ENCODE results near the gene DENND5A.
"Not testable (repeated sequence)": the region's sequence is repeated elsewhere in the genome, so short reads cannot be mapped to it uniquely, and the experiment has no call there.

Gene DENND5A

GRCh38 chr11:9177438-9178091 is 87.6 kb downstream of the DENND5A start:
- DNase-seq (ENCODE audit: low read depth), result no peak
- no peak for TF ChIP-seq CTCF (IDR thresholded peaks at IDR 0.05; ENCODE audit: low read depth, low read length, missing control alignments)
- H3K4me3 ChIP-seq (ENCODE audit: low read depth, low read length), result no peak overlapping the region
- in situ Hi-C loops (cut with HindIII; ENCODE audit: low sequenced_read_pairs), result no loop called here

DNA sequence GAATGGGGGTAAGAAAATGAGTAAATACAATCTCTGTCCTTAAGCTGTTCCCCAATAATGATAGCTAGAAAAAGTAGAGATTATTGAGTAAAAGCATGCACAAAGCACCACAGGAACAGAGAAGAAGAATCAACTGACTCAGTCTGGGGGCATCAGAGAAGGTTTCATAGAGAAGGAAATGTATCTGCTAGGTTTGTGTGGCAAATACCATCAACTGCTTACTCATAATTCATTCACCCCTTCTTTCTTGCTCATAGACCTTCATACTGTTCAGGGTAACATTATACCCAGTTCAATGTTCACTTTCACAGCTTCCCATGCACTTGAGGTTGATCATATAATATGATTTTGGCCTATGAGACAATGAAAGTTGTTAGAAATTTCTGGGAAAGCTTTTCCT is 88.6 kb downstream of the DENND5A start:
- in situ Hi-C loops (cut with HindIII; ENCODE audit: low sequenced_read_pairs), result no loop called here
- no peak overlapping the region for H3K4me3 ChIP-seq (ENCODE audit: low read depth, low read length)
- no peak for DNase-seq (ENCODE audit: low read depth)
- TF ChIP-seq CTCF (IDR thresholded peaks at IDR 0.05; ENCODE audit: low read depth, low read length, missing control alignments), result no peak

- TF ChIP-seq CTCF (IDR thresholded peaks at IDR 0.05; ENCODE audit: low read depth, low read length, missing control alignments), result no peak
- in situ Hi-C loops (cut with HindIII; ENCODE audit: low sequenced_read_pairs), result no loop called here
- DNase-seq (ENCODE audit: low read depth), result no peak
- no peak overlapping the region for H3K4me3 ChIP-seq (ENCODE audit: low read depth, low read length)
These were observed 89.0 kb downstream of the DENND5A start for GRCh38 chr11:9176136-9176535.

DNA sequence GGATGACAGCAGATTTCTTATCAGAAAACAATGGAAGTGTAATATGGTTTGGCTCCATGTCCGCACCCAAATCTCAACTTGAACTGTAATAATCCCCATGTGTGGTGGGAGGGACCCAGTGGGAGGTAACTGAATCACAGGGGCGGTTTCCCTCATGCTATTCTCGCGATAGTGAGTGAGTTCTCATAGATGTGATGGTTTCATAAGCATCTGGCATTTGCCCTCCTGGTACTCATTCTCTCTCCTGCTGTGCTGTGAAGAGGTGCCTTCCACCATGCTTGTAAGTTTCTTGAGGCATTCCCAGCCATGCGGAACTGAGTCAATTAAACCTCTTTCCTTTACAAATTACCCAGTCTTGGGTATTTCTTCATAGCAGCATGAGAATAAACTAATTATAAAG is 92.8 kb downstream of the DENND5A start:
- DNase-seq (ENCODE audit: low read depth), result no peak
- TF ChIP-seq CTCF (IDR thresholded peaks at IDR 0.05; ENCODE audit: low read depth, low read length, missing control alignments), result no peak
- H3K4me3 ChIP-seq (ENCODE audit: low read depth, low read length), result no peak overlapping the region
- in situ Hi-C loops (cut with HindIII; ENCODE audit: low sequenced_read_pairs), result no loop called here

DNA sequence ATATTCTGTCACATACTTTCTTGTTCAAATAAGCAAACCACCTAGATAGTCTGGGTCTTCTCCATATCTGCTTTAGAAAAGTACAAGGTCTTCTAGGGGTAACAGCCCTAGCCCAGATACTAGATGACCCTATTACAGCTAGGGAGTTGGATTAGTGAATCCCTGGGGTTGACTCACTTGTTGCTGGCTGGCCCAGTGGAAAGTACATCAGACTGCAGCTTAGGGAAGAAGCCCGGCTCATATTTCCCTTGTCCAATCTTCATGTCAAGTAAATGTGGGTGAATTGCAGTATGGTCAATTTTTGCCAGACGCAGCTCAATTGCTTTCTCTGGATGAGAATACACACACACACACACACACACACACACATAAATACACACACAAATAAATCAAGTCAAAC is 94.7 kb downstream of the DENND5A start:
- DNase-seq (ENCODE audit: low read depth), result no peak
- H3K4me3 ChIP-seq (ENCODE audit: low read depth, low read length), result no peak overlapping the region
- in situ Hi-C loops (cut with HindIII; ENCODE audit: low sequenced_read_pairs), result no loop called here
- TF ChIP-seq CTCF (IDR thresholded peaks at IDR 0.05; ENCODE audit: low read depth, low read length, missing control alignments), result no peak

DNA sequence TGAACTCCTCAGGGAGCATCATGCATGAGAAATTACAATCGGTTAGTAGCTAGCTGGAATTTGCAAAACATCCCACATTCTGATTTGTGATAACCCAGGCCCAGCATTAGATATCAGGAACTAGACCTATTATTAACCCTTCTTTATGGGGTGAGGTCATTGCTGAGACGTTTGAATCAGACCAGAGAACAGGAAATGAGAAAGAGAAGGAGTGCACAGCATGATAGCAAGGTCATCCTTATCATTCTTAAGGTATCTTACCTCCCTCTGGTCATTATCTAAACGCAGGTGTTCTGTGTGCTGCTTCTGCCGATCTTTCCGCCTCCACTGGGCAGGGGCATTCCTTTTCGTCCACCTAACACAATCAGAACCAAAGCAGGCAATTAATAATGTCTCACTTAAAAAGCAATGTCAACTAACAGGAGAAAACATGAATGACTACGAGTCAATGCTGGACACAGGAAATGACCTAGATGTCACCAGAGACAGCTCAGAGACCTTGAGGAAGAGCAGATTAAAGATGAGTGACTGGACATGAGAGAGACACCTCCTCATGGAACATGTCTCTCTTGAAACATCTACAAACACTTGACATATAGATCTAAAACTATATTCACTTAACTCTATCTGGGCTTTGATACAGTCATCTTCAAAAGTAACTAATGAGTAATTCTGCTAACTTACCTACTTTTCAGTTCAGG is 95.4 kb downstream of the DENND5A start:
- no peak for TF ChIP-seq CTCF (IDR thresholded peaks at IDR 0.05; ENCODE audit: low read depth, low read length, missing control alignments)
- no peak for DNase-seq (ENCODE audit: low read depth)

GRCh38 chr11:9161991-9162390 is 103.2 kb downstream of the DENND5A start:
- DNase-seq (ENCODE audit: low read depth); in situ Hi-C loops (cut with HindIII; ENCODE audit: low sequenced_read_pairs); H3K4me3 ChIP-seq (ENCODE audit: low read depth, low read length): not testable (repeated sequence)

More for the DNA sequence above, 95.4 kb downstream of the DENND5A start:
- in situ Hi-C loops (cut with HindIII; ENCODE audit: low sequenced_read_pairs), result no loop called here
- H3K4me3 ChIP-seq (ENCODE audit: low read depth, low read length), result no peak overlapping the region
